GM12878 (cell line): Measurements from ENCODE around the gene PTPRF.

Experiments used
- ATF2 ChIP-seq: IDR thresholded peaks from 2 replicates; pipeline ENCODE4 v1.6.1; 2012; ENCODE audit warnings: low read length, inconsistent platforms
- CREM ChIP-seq: IDR thresholded peaks from 2 replicates; pipeline ENCODE4 v1.6.1; 2014; ENCODE audit warnings: antibody characterized with exemption, low read depth
- EP300 ChIP-seq, 2 experiments: fragments of 150-350 bp in 1 of 2; IDR thresholded peaks; 2 replicates each; pipeline ENCODE4 v1.6.1; 2011 to 2012; ENCODE audit warnings: low read depth in 2 of 2, low read length in 2 of 2, borderline replicate concordance in 1 of 2, improper control_type of control experiment in 1 of 2, inconsistent platforms in 1 of 2; ENCODE audit not compliant: control insufficient read depth in 1 of 2
- GABPA ChIP-seq: IDR thresholded peaks from 2 replicates; pipeline ENCODE4 v1.6.1; 2014; ENCODE audit warnings: antibody characterized with exemption, low read depth, mild to moderate bottlenecking, inconsistent platforms
- NRF1 ChIP-seq: conservative IDR thresholded peaks from 2 replicates; pipeline ENCODE4 v1.6.1; 2011; ENCODE audit warnings: mild to moderate bottlenecking, low read depth, low read length, improper control_type of control experiment
- PML ChIP-seq: IDR thresholded peaks from 2 replicates; pipeline ENCODE4 v1.6.1; 2012; ENCODE audit warnings: low read length, inconsistent platforms
- REST ChIP-seq: IDR thresholded peaks from 2 replicates; pipeline ENCODE4 v1.6.1; 2012; ENCODE audit warnings: mild to moderate bottlenecking, low read depth, low read length
- SPI1 ChIP-seq: IDR thresholded peaks from 2 replicates; pipeline ENCODE4 v1.6.1; 2011; ENCODE audit warnings: low read depth, mild to moderate bottlenecking, low read length, moderate library complexity, borderline replicate concordance; ENCODE audit not compliant: insufficient read depth
- ZNF384 ChIP-seq: IDR thresholded peaks from 2 replicates; pipeline ENCODE4 v1.6.1; 2012; ENCODE audit warnings: low read depth, mild to moderate bottlenecking, low read length, improper control_type of control experiment, borderline replicate concordance
- TF ChIP-seq, protein P1 (sequence below), 3 experiments: IDR thresholded peaks in 2 of 3; conservative IDR thresholded peaks in 1 of 3; 2 replicates each; pipeline ENCODE4 v1.5.1; 2011; ENCODE audit warnings: low read depth in 3 of 3, low read length in 3 of 3, mild to moderate bottlenecking in 3 of 3, control low read depth in 2 of 3, moderate library complexity in 2 of 3, inconsistent platforms in 1 of 3, mixed read lengths in 1 of 3; ENCODE audit not compliant: control insufficient read depth in 2 of 3, insufficient read depth in 1 of 3; ENCODE audit errors: extremely low read depth in 1 of 3
- TF ChIP-seq, protein P2 (sequence below): IDR thresholded peaks from 2 replicates; pipeline ENCODE4 v1.6.1; 2011; ENCODE audit warnings: borderline replicate concordance, low read depth, mild to moderate bottlenecking, moderate library complexity, mixed read lengths, low read length; ENCODE audit not compliant: insufficient read depth; ENCODE audit errors: extremely low read length

- TF ChIP-seq, protein P1, sequence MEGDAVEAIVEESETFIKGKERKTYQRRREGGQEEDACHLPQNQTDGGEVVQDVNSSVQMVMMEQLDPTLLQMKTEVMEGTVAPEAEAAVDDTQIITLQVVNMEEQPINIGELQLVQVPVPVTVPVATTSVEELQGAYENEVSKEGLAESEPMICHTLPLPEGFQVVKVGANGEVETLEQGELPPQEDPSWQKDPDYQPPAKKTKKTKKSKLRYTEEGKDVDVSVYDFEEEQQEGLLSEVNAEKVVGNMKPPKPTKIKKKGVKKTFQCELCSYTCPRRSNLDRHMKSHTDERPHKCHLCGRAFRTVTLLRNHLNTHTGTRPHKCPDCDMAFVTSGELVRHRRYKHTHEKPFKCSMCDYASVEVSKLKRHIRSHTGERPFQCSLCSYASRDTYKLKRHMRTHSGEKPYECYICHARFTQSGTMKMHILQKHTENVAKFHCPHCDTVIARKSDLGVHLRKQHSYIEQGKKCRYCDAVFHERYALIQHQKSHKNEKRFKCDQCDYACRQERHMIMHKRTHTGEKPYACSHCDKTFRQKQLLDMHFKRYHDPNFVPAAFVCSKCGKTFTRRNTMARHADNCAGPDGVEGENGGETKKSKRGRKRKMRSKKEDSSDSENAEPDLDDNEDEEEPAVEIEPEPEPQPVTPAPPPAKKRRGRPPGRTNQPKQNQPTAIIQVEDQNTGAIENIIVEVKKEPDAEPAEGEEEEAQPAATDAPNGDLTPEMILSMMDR (IDR thresholded peaks at IDR 0.05 in 2 of 3, conservative IDR thresholded peaks at IDR 0.05 in 1 of 3; ENCODE audit: control insufficient read depth in 2 of 3, extremely low read depth in 1 of 3, insufficient read depth in 1 of 3, low read depth in 3 of 3, low read length in 3 of 3): no peak
- TF ChIP-seq EP300 (IDR thresholded peaks at IDR 0.05; ENCODE audit: borderline replicate concordance in 1 of 2, control insufficient read depth in 1 of 2, low read depth in 2 of 2, low read length in 2 of 2) (no peak), SPI1 (no peak), REST (no peak), PML (no peak), NRF1 (no peak), CREM (no peak), ZNF384 (no peak), GABPA (no peak), ATF2 (no peak)
- TF ChIP-seq, protein P2, sequence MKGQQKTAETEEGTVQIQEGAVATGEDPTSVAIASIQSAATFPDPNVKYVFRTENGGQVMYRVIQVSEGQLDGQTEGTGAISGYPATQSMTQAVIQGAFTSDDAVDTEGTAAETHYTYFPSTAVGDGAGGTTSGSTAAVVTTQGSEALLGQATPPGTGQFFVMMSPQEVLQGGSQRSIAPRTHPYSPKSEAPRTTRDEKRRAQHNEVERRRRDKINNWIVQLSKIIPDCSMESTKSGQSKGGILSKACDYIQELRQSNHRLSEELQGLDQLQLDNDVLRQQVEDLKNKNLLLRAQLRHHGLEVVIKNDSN: no peak
Measured at GRCh38 chr1:43533584-43533983, 2.9 kb downstream of the PTPRF start.
